Astrocyte (in vitro differentiated cells and primary cell): ENCODE results near the gene HECTD2.

ENCODE experiments used
- EZH2 ChIP-seq: IDR thresholded peaks from 2 replicates; pipeline ENCODE4 v1.6.1; 2012; ENCODE audit warnings: mild to moderate bottlenecking, low read length, inconsistent platforms; ENCODE audit not compliant: insufficient read depth
- TF ChIP-seq, protein P1 (sequence below): IDR thresholded peaks from 2 replicates; pipeline ENCODE4 v1.5.1; 2011; ENCODE audit warnings: low read depth, mild to moderate bottlenecking, inconsistent platforms, low read length, moderate library complexity; ENCODE audit not compliant: insufficient read depth

DNA sequence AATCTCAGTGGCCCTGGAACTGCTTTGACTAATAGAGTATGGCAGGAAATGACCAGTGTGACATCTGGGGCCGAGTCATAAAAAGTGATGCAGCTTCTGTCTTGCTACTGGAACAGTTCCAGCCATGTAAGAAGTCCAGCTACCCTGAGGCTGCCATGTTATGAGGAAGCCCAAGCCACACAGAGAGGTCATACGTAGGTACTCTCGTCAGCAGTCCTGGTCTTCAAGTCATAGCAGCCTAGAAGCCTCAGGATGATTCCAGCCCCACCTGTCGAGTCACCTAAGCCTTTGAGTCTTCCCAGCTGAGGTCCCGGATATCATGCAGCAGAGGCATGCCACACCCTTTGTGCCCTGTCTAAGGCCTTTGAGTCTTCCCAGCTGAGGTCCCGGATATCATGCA lies 130.6 kb downstream of the HECTD2 start:
- TF ChIP-seq, protein P1, sequence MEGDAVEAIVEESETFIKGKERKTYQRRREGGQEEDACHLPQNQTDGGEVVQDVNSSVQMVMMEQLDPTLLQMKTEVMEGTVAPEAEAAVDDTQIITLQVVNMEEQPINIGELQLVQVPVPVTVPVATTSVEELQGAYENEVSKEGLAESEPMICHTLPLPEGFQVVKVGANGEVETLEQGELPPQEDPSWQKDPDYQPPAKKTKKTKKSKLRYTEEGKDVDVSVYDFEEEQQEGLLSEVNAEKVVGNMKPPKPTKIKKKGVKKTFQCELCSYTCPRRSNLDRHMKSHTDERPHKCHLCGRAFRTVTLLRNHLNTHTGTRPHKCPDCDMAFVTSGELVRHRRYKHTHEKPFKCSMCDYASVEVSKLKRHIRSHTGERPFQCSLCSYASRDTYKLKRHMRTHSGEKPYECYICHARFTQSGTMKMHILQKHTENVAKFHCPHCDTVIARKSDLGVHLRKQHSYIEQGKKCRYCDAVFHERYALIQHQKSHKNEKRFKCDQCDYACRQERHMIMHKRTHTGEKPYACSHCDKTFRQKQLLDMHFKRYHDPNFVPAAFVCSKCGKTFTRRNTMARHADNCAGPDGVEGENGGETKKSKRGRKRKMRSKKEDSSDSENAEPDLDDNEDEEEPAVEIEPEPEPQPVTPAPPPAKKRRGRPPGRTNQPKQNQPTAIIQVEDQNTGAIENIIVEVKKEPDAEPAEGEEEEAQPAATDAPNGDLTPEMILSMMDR, result no peak
- no peak for TF ChIP-seq EZH2
